ENCODE measurements around the gene KLK7.

Gene KLK7

GRCh38 chr19:51010066-51010795 lies 26.5 kb upstream of the KLK7 start:
- Histone ChIP-seq H3K23ac (ENCODE audit: low read length in 2 of 2) (no peak overlapping the region), H3K9me3 (ENCODE audit: control insufficient read depth, low read length) (no peaks in the 10 kb centered on the region), H3K4ac (ENCODE audit: low read depth in 1 of 2, low read length in 2 of 2) (no peak overlapping the region), H2BK5ac (ENCODE audit: low read depth, low read length, poor library complexity, severe bottlenecking) (no peak overlapping the region), H3K27me3 (ENCODE audit: control insufficient read depth in 1 of 2, insufficient read depth in 1 of 2, low read length in 2 of 2) (peaks cover 0 to 59% of the 10 kb centered on the region in 2 experiments), H2AK5ac (ENCODE audit: low read length, severe bottlenecking) (no peak overlapping the region), H3K36me3 (ENCODE audit: control insufficient read depth in 1 of 2, insufficient read depth in 2 of 2, low read depth in 1 of 2, low read length in 2 of 2) (no peaks in the 10 kb centered on the region), H3K14ac (ENCODE audit: low read length in 2 of 2) (no peak overlapping the region), H3K4me2 (ENCODE audit: low read length, poor library complexity, severe bottlenecking) (no peak overlapping the region), H2BK120ac (ENCODE audit: low read depth, low read length) (no peak overlapping the region), H2BK12ac (ENCODE audit: low read length in 2 of 2) (no peak overlapping the region), H3K18ac (ENCODE audit: low read depth in 1 of 2, low read length in 2 of 2) (no peak overlapping the region), H2AFZ (ENCODE audit: low read depth, low read length) (no peak overlapping the region), H4K8ac (ENCODE audit: low read length) (no peak overlapping the region), H3K79me1 (replicated peaks; ENCODE audit: low read length, poor library complexity, severe bottlenecking) (no peaks in the 10 kb centered on the region), H3K4me1 (ENCODE audit: control insufficient read depth, insufficient read depth, low read depth, low read length) (no peaks in the 10 kb centered on the region), H2BK15ac (ENCODE audit: low read depth, poor library complexity, severe bottlenecking) (no peak overlapping the region), H3K4me3 (ENCODE audit: insufficient read depth in 1 of 2, low read depth in 1 of 2, low read length in 2 of 2) (no peak overlapping the region), H3K9ac (ENCODE audit: low read length) (no peak overlapping the region), H3K27ac (ENCODE audit: low read length, poor library complexity, severe bottlenecking) (no peak overlapping the region), H4K91ac (ENCODE audit: low read length) (no peak overlapping the region)
- 51% methylated on average over 4 of the region's 4 CpGs for WGBS
- no peak for DNase-seq

- Histone ChIP-seq H3K79me1 (replicated peaks; ENCODE audit: low read length, poor library complexity, severe bottlenecking) (no peaks in the 10 kb centered on the region), H2BK15ac (ENCODE audit: low read depth, poor library complexity, severe bottlenecking) (no peak overlapping the region), H3K9me3 (ENCODE audit: control insufficient read depth, low read length) (no peaks in the 10 kb centered on the region), H2BK5ac (ENCODE audit: low read depth, low read length, poor library complexity, severe bottlenecking) (no peak overlapping the region), H4K91ac (ENCODE audit: low read length) (no peak overlapping the region), H3K27me3 (ENCODE audit: control insufficient read depth in 1 of 2, insufficient read depth in 1 of 2, low read length in 2 of 2) (peaks cover 0 to 55% of the 10 kb centered on the region in 2 experiments), H2AFZ (ENCODE audit: low read depth, low read length) (no peak overlapping the region), H3K9ac (ENCODE audit: low read length) (no peak overlapping the region), H2BK120ac (ENCODE audit: low read depth, low read length) (no peak overlapping the region), H3K4me2 (ENCODE audit: low read length, poor library complexity, severe bottlenecking) (no peak overlapping the region), H3K4ac (ENCODE audit: low read depth in 1 of 2, low read length in 2 of 2) (no peak overlapping the region), H3K4me1 (ENCODE audit: control insufficient read depth, insufficient read depth, low read depth, low read length) (no peaks in the 10 kb centered on the region), H3K27ac (ENCODE audit: low read length, poor library complexity, severe bottlenecking) (no peak overlapping the region), H3K23ac (ENCODE audit: low read length in 2 of 2) (no peak overlapping the region), H2BK12ac (ENCODE audit: low read length in 2 of 2) (no peak overlapping the region), H3K4me3 (ENCODE audit: insufficient read depth in 1 of 2, low read depth in 1 of 2, low read length in 2 of 2) (no peak overlapping the region), H3K36me3 (ENCODE audit: control insufficient read depth in 1 of 2, insufficient read depth in 2 of 2, low read depth in 1 of 2, low read length in 2 of 2) (no peaks in the 10 kb centered on the region), H2AK5ac (ENCODE audit: low read length, severe bottlenecking) (no peak overlapping the region), H3K18ac (ENCODE audit: low read depth in 1 of 2, low read length in 2 of 2) (no peak overlapping the region), H4K8ac (ENCODE audit: low read length) (no peak overlapping the region), H3K14ac (ENCODE audit: low read length in 2 of 2) (no peak overlapping the region)
- DNase-seq, result no peak
- WGBS, result 80% methylated on average over 19 of the region's 19 CpGs
Observed at GRCh38 chr19:51009061-51009891, 25.6 kb upstream of the KLK7 start.

DNA sequence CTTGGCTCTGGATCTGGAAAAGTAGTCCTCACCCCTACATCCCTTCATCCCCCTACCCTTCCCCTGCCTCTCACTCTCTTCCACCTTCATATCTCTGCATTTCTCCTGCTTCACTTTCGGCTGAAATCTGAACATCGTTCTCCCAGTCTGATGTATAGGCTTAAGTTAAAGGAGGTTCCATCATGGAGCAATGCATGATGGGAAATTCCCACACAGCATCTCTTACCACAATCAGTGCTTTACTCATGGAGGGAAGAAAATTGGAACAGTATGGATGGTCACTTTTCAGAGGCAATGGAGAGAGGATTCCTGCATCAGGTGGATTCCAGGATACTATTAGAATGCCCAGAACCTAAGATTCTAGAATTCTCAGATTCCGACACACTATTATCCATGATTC lies 23.8 kb upstream of the KLK7 start:
- no peak for DNase-seq
- Histone ChIP-seq H3K9me3 (ENCODE audit: control insufficient read depth, low read length) (no peaks in the 10 kb centered on the region), H3K36me3 (ENCODE audit: control insufficient read depth in 1 of 2, insufficient read depth in 2 of 2, low read depth in 1 of 2, low read length in 2 of 2) (no peaks in the 10 kb centered on the region), H2BK5ac (ENCODE audit: low read depth, low read length, poor library complexity, severe bottlenecking) (no peak overlapping the region), H4K8ac (ENCODE audit: low read length) (no peak overlapping the region), H3K27me3 (ENCODE audit: control insufficient read depth in 1 of 2, insufficient read depth in 1 of 2, low read length in 2 of 2) (peaks cover 0 to 47% of the 10 kb centered on the region in 2 experiments), H2BK120ac (ENCODE audit: low read depth, low read length) (no peak overlapping the region), H3K79me1 (replicated peaks; ENCODE audit: low read length, poor library complexity, severe bottlenecking) (no peaks in the 10 kb centered on the region), H3K4me1 (ENCODE audit: control insufficient read depth, insufficient read depth, low read depth, low read length) (no peaks in the 10 kb centered on the region), H3K27ac (ENCODE audit: low read length, poor library complexity, severe bottlenecking) (no peak overlapping the region), H2AK5ac (ENCODE audit: low read length, severe bottlenecking) (no peak overlapping the region), H3K4me2 (ENCODE audit: low read length, poor library complexity, severe bottlenecking) (no peak overlapping the region), H3K14ac (ENCODE audit: low read length in 2 of 2) (no peak overlapping the region), H4K91ac (ENCODE audit: low read length) (peak overlapping the region; percentile 47), H3K18ac (ENCODE audit: low read depth in 1 of 2, low read length in 2 of 2) (no peak overlapping the region), H3K23ac (ENCODE audit: low read length in 2 of 2) (no peak overlapping the region), H2BK12ac (ENCODE audit: low read length in 2 of 2) (no peak overlapping the region), H3K4me3 (ENCODE audit: insufficient read depth in 1 of 2, low read depth in 1 of 2, low read length in 2 of 2) (no peak overlapping the region), H3K9ac (ENCODE audit: low read length) (no peak overlapping the region), H2BK15ac (ENCODE audit: low read depth, poor library complexity, severe bottlenecking) (no peak overlapping the region), H3K4ac (ENCODE audit: low read depth in 1 of 2, low read length in 2 of 2) (no peak overlapping the region), H2AFZ (ENCODE audit: low read depth, low read length) (no peak overlapping the region)
- 100% methylated on average over 1 of the region's 3 CpGs for WGBS

DNA sequence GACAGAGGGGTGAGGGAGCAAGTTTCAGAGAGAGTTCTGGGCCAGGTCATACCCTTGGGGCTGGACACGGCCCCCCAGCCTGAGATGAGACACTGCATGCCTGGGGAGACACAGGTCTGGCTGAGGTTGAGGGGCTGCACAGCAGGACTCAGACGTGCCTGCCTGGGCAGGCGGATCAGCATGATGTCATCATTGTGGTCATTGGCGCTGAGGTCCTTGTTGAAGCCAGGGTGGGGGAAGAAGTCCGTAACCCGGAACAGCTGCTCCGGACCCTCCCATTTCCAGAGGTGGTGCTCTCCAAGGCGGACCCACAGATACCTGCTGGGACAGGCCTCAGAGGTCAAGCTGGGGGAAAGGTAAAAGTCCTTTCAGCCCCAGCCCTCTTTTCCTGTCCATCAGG lies 22.7 kb upstream of the KLK7 start:
- H3K23ac ChIP-seq (ENCODE audit: low read length in 2 of 2), result no peak overlapping the region
- H4K8ac ChIP-seq (ENCODE audit: low read length), result no peak overlapping the region
- H2BK120ac ChIP-seq (ENCODE audit: low read depth, low read length), result no peak overlapping the region
- H3K9ac ChIP-seq (ENCODE audit: low read length), result no peak overlapping the region
- H2AK5ac ChIP-seq (ENCODE audit: low read length, severe bottlenecking), result no peak overlapping the region
- no peak overlapping the region for H3K14ac ChIP-seq (ENCODE audit: low read length in 2 of 2)
- DNase-seq, result no peak
- no peak overlapping the region for H2BK5ac ChIP-seq (ENCODE audit: low read depth, low read length, poor library complexity, severe bottlenecking)
- no peaks in the 10 kb centered on the region for H3K79me1 ChIP-seq (replicated peaks; ENCODE audit: low read length, poor library complexity, severe bottlenecking)
- no peak overlapping the region for H2BK15ac ChIP-seq (ENCODE audit: low read depth, poor library complexity, severe bottlenecking)
- no peak overlapping the region for H2BK12ac ChIP-seq (ENCODE audit: low read length in 2 of 2)
- no peak overlapping the region for H3K4ac ChIP-seq (ENCODE audit: low read depth in 1 of 2, low read length in 2 of 2)
- no peaks in the 10 kb centered on the region for H3K4me1 ChIP-seq (ENCODE audit: control insufficient read depth, insufficient read depth, low read depth, low read length)
- WGBS, result 67% methylated on average over 8 of the region's 8 CpGs
- no peak overlapping the region for H3K27ac ChIP-seq (ENCODE audit: low read length, poor library complexity, severe bottlenecking)
- H3K4me3 ChIP-seq (ENCODE audit: insufficient read depth in 1 of 2, low read depth in 1 of 2, low read length in 2 of 2), result peak overlapping the region in 1 of 2 experiments; percentile 3
- no peak overlapping the region for H3K18ac ChIP-seq (ENCODE audit: low read depth in 1 of 2, low read length in 2 of 2)
- peaks cover 0 to 54% of the 10 kb centered on the region in 2 experiments for H3K27me3 ChIP-seq (ENCODE audit: control insufficient read depth in 1 of 2, insufficient read depth in 1 of 2, low read length in 2 of 2)
- H4K91ac ChIP-seq (ENCODE audit: low read length), result no peak overlapping the region
- H3K9me3 ChIP-seq (ENCODE audit: control insufficient read depth, low read length), result no peaks in the 10 kb centered on the region
- H2AFZ ChIP-seq (ENCODE audit: low read depth, low read length), result no peak overlapping the region
- H3K4me2 ChIP-seq (ENCODE audit: low read length, poor library complexity, severe bottlenecking), result no peak overlapping the region
- no peaks in the 10 kb centered on the region for H3K36me3 ChIP-seq (ENCODE audit: control insufficient read depth in 1 of 2, insufficient read depth in 2 of 2, low read depth in 1 of 2, low read length in 2 of 2)
